ENCODE results near the gene DFFB. TPM values are rescaled to one million over a fixed set of nuclear protein-coding genes. Genes with fewer than 3 reads are reported as not detected.
A peak's percentile ranks its signal among the peaks of the same experiment; 100 is the strongest.

The DFFB gene
- total RNA-seq, 8 experiments from 2014 or later = 2.5 to 8.2 (median 5.6) TPM

- H3K4me1 ChIP-seq (replicated peaks in 1 of 2) = peaks cover 4 to 13% of the 10 kb centered on the region in 2 donors
- no peak overlapping the region for H3K4me3 ChIP-seq
- in situ Hi-C loops (cut with MboI; ENCODE audit: low pct_unique_long_range_greater_than_20kb in 2 of 9, low sequenced_read_pairs in 9 of 9, unreplicated experiment in 9 of 9) = no loop called here
- no peak overlapping the region for H3K27ac ChIP-seq
- ATAC-seq (replicated peaks in 6 of 8) = no peak
- WGBS, 10 experiments = 55 to 78% (median 71%) methylated on average over 6 to 16 of the region's 18 CpGs; no CpG with 5 or more reads in 6 of the 10 experiments
Observed at GRCh38 chr1:3865606-3866160, 8.4 kb downstream of the DFFB start.

GRCh38 chr1:3868464-3869006, 11.3 kb downstream of the DFFB start:
- 50 to 100% (median 84%) methylated on average over 1 to 7 of the region's 13 CpGs; no CpG with 5 or more reads in 4 of the 10 experiments for WGBS, 10 experiments
- Histone ChIP-seq H3K4me1 (replicated peaks in 1 of 2) (peaks cover 4 to 13% of the 10 kb centered on the region in 2 donors), H3K4me3 (no peak overlapping the region), H3K27ac (no peak overlapping the region)
- in situ Hi-C loops (cut with MboI; ENCODE audit: low pct_unique_long_range_greater_than_20kb in 2 of 9, low sequenced_read_pairs in 9 of 9, unreplicated experiment in 9 of 9) = no loop called here
- ATAC-seq (replicated peaks in 6 of 8) = peak in 2 of 8 experiments; percentile 12 to 35

- peak; percentile 49 to 98 (median 94) for ATAC-seq (replicated peaks in 6 of 8)
- H3K4me1 ChIP-seq (replicated peaks in 1 of 2) = peaks cover 4 to 13% of the 10 kb centered on the region in 2 donors
- H3K27ac ChIP-seq = peak overlapping the region; percentile 2 to 66
- in situ Hi-C loops (cut with MboI; ENCODE audit: low pct_unique_long_range_greater_than_20kb in 2 of 9, low sequenced_read_pairs in 9 of 9, unreplicated experiment in 9 of 9) = no loop called here
- 50 to 100% (median 82%) methylated on average over 1 to 7 of the region's 18 CpGs; no CpG with 5 or more reads in 5 of the 10 experiments for WGBS, 10 experiments
- no peak overlapping the region for H3K4me3 ChIP-seq
Observed at GRCh38 chr1:3869751-3870301, 12.6 kb downstream of the DFFB start.

GRCh38 chr1:3871451-3871805, 14.2 kb downstream of the DFFB start:
- no peak overlapping the region for H3K27ac ChIP-seq
- H3K4me1 ChIP-seq (replicated peaks in 1 of 2) = peaks cover 4 to 13% of the 10 kb centered on the region in 2 donors
- H3K4me3 ChIP-seq = no peak overlapping the region
- WGBS, 10 experiments = 95 to 100% (median 96%) methylated on average over 2 to 4 of the region's 7 CpGs; no CpG with 5 or more reads in 6 of the 10 experiments
- in situ Hi-C loops (cut with MboI; ENCODE audit: low pct_unique_long_range_greater_than_20kb in 2 of 9, low sequenced_read_pairs in 9 of 9, unreplicated experiment in 9 of 9) = no loop called here
- ATAC-seq (replicated peaks in 6 of 8) = no peak

GRCh38 chr1:3872546-3872945, 15.3 kb downstream of the DFFB start:
- Histone ChIP-seq H3K4me3 (no peak overlapping the region), H3K27ac (no peak overlapping the region), H3K4me1 (replicated peaks in 1 of 2) (peaks cover 4 to 13% of the 10 kb centered on the region in 2 donors)
- WGBS, 10 experiments = 60 to 77% methylated on average over 1 to 5 of the region's 8 CpGs; no CpG with 5 or more reads in 8 of the 10 experiments
- ATAC-seq (replicated peaks in 6 of 8) = no peak
- in situ Hi-C loops (cut with MboI; ENCODE audit: low pct_unique_long_range_greater_than_20kb in 2 of 9, low sequenced_read_pairs in 9 of 9, unreplicated experiment in 9 of 9) = no loop called here

GRCh38 chr1:3874736-3875135, 17.5 kb downstream of the DFFB start:
- WGBS, 10 experiments = 84 to 100% (median 99%) methylated on average over 1 to 21 of the region's 23 CpGs; no CpG with 5 or more reads in 2 of the 10 experiments
- in situ Hi-C loops (cut with MboI; ENCODE audit: low pct_unique_long_range_greater_than_20kb in 2 of 9, low sequenced_read_pairs in 9 of 9, unreplicated experiment in 9 of 9) = no loop called here
- Histone ChIP-seq H3K4me1 (replicated peaks in 1 of 2) (peaks cover under 1 to 9% of the 10 kb centered on the region in 2 donors), H3K4me3 (no peak overlapping the region), H3K27ac (no peak overlapping the region)
- ATAC-seq (replicated peaks in 6 of 8) = no peak

GRCh38 chr1:3876716-3877115, 19.4 kb downstream of the DFFB start:
- WGBS, 10 experiments = 50 to 100% (median 80%) methylated on average over 1 to 11 of the region's 16 CpGs; no CpG with 5 or more reads in 2 of the 10 experiments
- Histone ChIP-seq H3K27ac (no peak overlapping the region), H3K4me3 (no peak overlapping the region), H3K4me1 (replicated peaks in 1 of 2) (no peaks in the 10 kb centered on the region)
- ATAC-seq (replicated peaks in 6 of 8) = peak in 1 of 8 experiments; percentile 14
- in situ Hi-C loops (cut with MboI; ENCODE audit: low pct_unique_long_range_greater_than_20kb in 2 of 9, low sequenced_read_pairs in 9 of 9, unreplicated experiment in 9 of 9) = no loop called here

GRCh38 chr1:3879099-3879498, 21.8 kb downstream of the DFFB start:
- ATAC-seq (replicated peaks in 6 of 8) = no peak
- Histone ChIP-seq H3K4me1 (replicated peaks in 1 of 2) (no peaks in the 10 kb centered on the region), H3K27ac (no peak overlapping the region), H3K4me3 (no peak overlapping the region)
- WGBS, 10 experiments = 80 to 100% (median 87%) methylated on average over 1 to 7 of the region's 7 CpGs; no CpG with 5 or more reads in 2 of the 10 experiments
- in situ Hi-C loops (cut with MboI; ENCODE audit: low pct_unique_long_range_greater_than_20kb in 2 of 9, low sequenced_read_pairs in 9 of 9, unreplicated experiment in 9 of 9) = no loop called here

GRCh38 chr1:3879787-3880428, 22.6 kb downstream of the DFFB start:
- Histone ChIP-seq H3K27ac (no peak overlapping the region), H3K4me3 (no peak overlapping the region), H3K4me1 (replicated peaks in 1 of 2) (no peaks in the 10 kb centered on the region)
- 42 to 100% (median 79%) methylated on average over 1 to 8 of the region's 9 CpGs; no CpG with 5 or more reads in 2 of the 10 experiments for WGBS, 10 experiments
- in situ Hi-C loops (cut with MboI; ENCODE audit: low pct_unique_long_range_greater_than_20kb in 2 of 9, low sequenced_read_pairs in 9 of 9, unreplicated experiment in 9 of 9) = no loop called here
- no peak for ATAC-seq (replicated peaks in 6 of 8)

- WGBS, 10 experiments = 80 to 95% (median 86%) methylated on average over 4 to 19 of the region's 20 CpGs; no CpG with 5 or more reads in 4 of the 10 experiments
- H3K4me3 ChIP-seq = no peak overlapping the region
- peak in 1 of 8 experiments; percentile 20 for ATAC-seq (replicated peaks in 6 of 8)
- no peaks in the 10 kb centered on the region for H3K4me1 ChIP-seq (replicated peaks in 1 of 2)
- no peak overlapping the region for H3K27ac ChIP-seq
- in situ Hi-C loops (cut with MboI; ENCODE audit: low pct_unique_long_range_greater_than_20kb in 2 of 9, low sequenced_read_pairs in 9 of 9, unreplicated experiment in 9 of 9) = no loop called here
Observed at GRCh38 chr1:3880429-3881192, 23.3 kb downstream of the DFFB start.

GRCh38 chr1:3881193-3881480, 23.9 kb downstream of the DFFB start:
- Histone ChIP-seq H3K4me3 (no peak overlapping the region), H3K27ac (no peak overlapping the region), H3K4me1 (replicated peaks in 1 of 2) (no peaks in the 10 kb centered on the region)
- no peak for ATAC-seq (replicated peaks in 6 of 8)
- 60 to 100% (median 95%) methylated on average over 1 to 4 of the region's 5 CpGs; no CpG with 5 or more reads in 5 of the 10 experiments for WGBS, 10 experiments
- in situ Hi-C loops (cut with MboI; ENCODE audit: low pct_unique_long_range_greater_than_20kb in 2 of 9, low sequenced_read_pairs in 9 of 9, unreplicated experiment in 9 of 9) = no loop called here

- H3K4me1 ChIP-seq (replicated peaks in 1 of 2) = no peaks in the 10 kb centered on the region
- H3K4me3 ChIP-seq = no peak overlapping the region
- ATAC-seq (replicated peaks in 6 of 8) = no peak
- no peak overlapping the region for H3K27ac ChIP-seq
- WGBS, 10 experiments = 81 to 100% (median 96%) methylated on average over 2 to 18 of the region's 18 CpGs
- in situ Hi-C loops (cut with MboI; ENCODE audit: low pct_unique_long_range_greater_than_20kb in 2 of 9, low sequenced_read_pairs in 9 of 9, unreplicated experiment in 9 of 9) = no loop called here
Observed at GRCh38 chr1:3883194-3883925, 26.1 kb downstream of the DFFB start.

Data from motor neuron (in vitro differentiated cells).